ENCODE results near the gene CD22.
A peak's percentile ranks its signal among the peaks of the same experiment; 100 is the strongest.
"Not testable (repeated sequence)": the region's sequence is repeated elsewhere in the genome, so short reads cannot be mapped to it uniquely, and the experiment has no call there.

CD22 gene

DNA sequence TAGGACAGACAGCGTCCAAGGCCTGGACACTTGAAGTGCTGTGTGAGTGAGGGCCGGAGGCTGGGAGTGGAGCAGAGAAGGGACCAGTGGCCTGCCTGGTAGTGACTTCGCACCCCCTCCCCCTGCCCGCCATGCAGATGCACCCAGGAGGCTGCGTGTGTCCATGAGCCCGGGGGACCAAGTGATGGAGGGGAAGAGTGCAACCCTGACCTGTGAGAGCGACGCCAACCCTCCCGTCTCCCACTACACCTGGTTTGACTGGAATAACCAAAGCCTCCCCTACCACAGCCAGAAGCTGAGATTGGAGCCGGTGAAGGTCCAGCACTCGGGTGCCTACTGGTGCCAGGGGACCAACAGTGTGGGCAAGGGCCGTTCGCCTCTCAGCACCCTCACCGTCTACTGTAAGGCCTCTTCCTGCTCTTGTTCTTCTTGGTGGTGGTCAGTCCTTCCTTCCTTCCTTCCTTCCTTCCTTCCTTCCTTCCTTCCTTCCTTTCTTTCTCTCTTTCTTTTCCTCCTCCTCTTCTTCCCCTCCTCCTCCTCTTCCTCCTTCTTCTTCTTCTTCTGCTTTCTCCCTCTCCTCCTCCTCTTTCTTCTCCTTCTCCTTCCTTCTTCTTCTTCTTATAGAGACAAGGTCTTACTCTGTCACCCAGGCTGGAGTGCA, 12.7 kb downstream of the CD22 start:
- no peak for DNase-seq (ENCODE audit: low read depth in 2 of 2)

DNA sequence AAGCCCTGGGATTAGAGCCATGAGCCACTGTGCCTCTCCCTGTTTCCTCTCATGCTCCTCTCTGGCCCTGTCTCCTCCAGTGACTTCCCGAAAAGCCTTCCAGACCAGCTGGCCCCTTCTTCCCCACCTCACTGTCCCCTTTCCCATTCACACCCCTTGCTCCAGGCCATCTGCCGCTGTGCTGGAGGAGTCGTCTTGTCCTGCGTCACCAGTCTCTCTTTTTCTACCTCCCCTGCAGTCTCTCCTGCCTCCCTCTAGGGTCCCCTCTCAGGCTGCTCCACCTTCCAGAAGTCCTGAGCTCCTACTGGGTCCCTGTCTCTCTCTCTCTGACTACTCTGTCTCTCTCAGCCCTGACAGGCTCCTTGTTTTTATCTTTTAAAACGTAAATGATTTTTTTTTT, 13.4 kb downstream of the CD22 start:
- DNase-seq (ENCODE audit: low read depth in 2 of 2): no peak

DNA sequence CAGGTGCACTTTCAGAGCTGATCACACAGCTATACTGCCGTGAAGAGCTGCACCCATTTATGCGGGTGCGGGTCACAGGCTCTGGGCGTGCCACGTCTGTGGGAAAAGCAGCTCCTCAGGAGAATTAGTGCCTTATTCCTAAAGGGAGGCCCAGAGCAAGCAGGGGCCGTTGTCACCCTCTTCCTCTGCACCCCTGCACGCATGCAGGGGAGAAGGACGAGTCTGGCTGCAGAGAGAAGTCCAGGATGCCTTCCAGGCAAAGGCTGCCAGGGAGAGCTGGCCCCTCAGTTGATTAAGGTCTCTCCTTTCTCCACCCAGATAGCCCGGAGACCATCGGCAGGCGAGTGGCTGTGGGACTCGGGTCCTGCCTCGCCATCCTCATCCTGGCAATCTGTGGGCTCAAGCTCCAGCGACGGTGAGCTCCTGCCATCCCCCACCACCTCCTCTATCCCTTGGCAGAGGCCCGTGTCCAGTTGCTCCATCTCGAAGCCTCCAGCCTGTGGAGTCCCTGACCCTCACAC, 15.6 kb downstream of the CD22 start:
- DNase-seq (ENCODE audit: low read depth in 2 of 2): no peak

DNA sequence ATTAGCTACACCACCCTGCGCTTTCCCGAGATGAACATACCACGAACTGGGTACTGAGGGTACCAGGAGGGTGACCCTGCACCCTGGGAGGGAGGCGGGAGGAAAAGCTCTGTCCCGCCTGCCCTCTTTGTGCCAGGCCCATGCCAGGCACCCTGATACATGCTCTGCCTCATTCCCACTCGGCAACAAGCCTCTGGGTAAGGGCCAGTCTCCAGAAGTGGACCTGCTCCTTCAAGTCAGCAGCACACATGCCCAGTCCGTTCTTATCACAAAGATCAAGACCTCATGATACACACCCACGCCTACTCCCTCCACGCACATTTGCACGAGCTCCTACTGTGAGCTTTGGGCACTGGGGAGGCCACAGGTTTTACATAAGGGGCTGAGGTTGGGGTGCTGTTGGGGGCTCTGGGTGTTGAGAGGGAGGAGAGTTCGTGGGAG, 16.7 kb downstream of the CD22 start:
- no peak for DNase-seq (ENCODE audit: low read depth in 2 of 2)

DNA sequence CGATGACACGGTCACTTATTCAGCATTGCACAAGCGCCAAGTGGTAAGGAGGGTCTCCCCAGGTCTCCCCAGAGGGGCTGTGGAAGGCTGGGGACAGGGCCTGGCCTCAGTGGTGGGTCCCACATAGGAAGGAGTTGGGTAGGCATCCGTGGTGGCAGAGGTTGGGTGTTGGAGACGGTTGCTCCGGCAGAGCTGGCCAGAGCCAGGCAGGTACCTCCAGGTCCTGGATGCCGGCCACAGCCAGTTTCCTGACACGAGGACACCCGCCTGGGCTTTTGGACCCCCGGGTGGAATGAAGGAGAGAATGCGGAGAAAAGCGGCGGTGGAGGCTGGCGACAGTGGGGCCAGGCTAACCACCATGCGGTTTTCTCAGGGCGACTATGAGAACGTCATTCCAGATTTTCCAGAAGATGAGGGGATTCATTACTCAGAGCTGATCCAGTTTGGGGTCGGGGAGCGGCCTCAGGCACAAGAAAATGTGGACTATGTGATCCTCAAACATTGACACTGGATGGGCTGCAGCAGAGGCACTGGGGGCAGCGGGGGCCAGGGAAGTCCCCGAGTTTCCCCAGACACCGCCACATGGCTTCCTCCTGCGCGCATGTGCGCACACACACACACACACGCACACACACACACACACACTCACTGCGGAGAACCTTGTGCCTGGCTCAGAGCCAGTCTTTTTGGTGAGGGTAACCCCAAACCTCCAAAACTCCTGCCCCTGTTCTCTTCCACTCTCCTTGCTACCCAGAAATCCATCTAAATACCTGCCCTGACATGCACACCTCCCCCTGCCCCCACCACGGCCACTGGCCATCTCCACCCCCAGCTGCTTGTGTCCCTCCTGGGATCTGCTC, 17.4 kb downstream of the CD22 start:
- DNase-seq (ENCODE audit: low read depth in 2 of 2): peak; percentile 33 to 57

DNA sequence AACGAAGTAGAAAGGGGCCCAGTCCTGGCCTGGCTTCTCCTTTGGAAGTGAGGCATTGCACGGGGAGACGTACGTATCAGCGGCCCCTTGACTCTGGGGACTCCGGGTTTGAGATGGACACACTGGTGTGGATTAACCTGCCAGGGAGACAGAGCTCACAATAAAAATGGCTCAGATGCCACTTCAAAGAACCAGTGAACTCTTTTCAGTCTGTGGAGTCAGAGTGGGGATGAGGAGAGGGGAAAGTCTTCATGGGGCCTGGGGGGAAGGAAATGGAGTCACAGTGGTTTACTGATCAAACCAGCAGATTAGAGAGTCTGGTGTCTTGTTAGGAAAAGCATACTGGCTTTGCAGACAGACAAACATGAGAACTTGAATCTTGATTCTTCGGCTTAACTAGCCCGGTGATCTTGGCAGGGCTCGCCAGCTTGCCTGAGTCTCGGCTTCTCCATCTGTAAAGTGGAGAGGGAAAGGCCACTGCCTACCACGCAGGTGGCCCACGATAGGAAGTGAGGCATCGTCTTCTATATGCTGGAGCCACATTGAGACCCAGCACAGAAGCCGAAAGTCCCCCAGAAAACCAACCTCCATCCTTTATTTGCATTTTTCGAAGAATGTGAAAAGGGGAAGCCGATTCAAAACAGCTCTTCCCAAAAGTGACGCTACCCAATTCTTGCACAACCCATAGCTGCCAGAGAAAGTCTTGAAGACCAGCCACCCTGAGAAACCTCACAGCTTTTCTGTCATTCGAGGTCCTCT, 18.4 kb downstream of the CD22 start, which contains the start of gene FFAR1:
Gene FFAR1, plus strand, starts transcription at position 732 of the 759 bp plus-strand sequence. CDS start 3,650 bp downstream, outside the sequence.
- DNase-seq (ENCODE audit: low read depth in 2 of 2): no peak

DNA sequence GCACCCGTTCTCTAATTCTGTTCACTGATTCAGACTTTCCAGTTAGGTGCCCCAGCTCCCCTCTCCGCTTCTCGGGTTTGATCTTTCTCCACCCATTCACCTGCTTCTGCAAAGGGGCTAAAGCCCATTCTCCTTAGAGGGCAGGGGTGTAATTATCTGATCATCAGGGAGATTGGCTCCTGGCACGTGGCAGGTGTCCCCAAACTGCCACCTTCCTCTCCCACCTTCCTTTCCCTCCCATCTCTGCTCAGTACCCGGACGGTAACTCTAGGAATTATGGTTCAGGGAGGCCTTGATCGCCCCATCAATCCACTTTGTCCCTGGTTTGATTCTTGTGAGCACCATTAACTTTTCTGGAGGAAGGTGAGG, 18.9 kb downstream of the CD22 start:
- no peak for DNase-seq (ENCODE audit: low read depth in 2 of 2)

DNA sequence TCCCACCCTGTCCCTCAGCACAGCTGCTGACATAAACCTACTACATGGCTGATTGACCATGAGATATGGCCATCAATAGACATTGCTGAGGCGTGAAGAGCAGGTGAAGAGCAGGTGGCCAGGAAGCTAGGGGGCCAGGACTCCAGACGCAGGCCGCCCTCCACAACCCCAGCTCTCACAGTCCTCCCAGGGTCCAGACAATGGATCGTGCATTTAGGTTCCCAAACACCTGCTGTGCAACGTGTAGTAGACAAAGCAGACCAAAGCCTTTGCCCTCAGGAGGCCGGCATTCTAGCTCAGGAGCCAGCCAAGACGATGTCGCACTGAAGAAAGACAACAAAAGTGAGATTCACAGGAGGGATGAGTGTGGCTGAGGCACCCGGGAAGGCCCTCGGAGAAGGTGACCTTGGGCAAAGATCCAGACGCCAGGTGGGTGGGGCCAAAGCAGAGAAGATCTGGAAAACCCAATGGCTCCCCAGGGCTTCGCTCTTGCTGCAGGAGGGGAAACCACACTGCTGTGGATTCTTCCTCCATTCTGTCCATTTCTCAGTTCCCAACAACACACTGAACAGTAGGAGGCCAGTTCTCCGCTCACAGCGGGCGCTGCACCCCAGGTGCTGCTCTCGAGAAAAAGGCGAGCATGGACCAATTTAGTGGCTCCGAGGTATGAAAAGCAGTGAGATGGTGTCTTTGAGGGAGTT, 20.1 kb downstream of the CD22 start:
- no peak for DNase-seq (ENCODE audit: low read depth in 2 of 2)

DNA sequence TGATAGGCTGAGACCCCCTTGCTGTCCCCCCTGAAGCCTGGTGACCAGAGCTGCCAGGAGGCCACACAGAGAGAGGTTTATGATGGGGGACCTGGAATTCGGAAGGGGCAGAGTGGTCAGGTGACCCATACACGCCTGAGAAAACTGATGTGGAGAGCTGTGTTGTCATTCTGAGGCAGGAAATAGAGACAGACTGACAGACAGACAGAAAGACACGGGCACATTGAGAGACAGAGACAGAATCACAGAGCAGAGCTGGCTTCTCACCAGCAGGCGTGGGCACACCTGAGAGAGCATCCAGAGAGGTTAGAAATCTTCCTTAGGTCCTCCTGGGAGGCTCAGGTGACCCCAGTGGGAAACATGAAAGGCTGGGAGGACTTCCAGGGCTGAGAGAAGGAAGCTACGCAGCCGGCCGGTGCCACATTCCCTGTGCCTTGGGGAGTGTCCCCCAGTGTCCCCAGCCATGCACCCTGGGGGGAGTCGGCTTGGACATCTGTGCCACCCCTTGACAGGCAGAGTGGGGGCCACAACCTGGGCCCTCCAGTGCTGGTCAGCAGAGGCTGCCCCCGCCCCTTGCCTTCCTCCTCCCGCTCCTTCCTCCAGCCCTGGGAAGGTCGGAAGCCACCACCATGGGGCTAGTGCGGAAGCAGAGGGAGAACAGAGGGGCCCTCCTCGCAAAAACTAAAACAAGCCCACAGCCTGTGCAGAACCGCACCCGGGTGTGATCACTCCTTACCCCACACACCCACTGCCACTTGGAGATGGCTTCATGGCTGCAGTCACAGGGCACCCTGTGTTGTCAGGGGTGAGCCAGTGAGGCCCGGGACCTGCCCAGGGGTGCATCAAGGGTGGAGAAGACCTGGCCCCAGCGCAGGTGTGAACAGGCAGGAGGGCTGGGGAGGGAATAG, 20.9 kb downstream of the CD22 start:
- DNase-seq (ENCODE audit: low read depth in 2 of 2): no peak

DNA sequence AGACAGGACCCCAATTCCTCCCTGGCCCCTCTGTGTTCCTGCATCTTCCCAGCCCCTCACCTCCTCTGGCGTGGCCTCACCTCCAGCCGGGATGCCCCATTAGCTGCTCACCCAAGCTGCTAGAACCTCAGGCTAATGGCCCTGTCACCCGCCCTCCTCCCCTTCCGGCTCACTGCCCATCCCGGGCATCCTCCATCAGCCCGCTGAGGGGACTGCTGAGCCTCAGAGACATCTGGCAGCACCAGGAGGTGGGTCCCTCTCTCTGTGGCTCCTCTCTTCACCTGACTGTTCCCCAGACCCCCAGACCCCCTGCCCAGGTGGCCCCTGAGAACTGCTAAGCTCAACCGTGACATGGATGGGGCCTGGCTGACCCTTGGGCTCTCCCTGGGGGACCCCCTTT, 21.6 kb downstream of the CD22 start:
- no peak for DNase-seq (ENCODE audit: low read depth in 2 of 2)

DNA sequence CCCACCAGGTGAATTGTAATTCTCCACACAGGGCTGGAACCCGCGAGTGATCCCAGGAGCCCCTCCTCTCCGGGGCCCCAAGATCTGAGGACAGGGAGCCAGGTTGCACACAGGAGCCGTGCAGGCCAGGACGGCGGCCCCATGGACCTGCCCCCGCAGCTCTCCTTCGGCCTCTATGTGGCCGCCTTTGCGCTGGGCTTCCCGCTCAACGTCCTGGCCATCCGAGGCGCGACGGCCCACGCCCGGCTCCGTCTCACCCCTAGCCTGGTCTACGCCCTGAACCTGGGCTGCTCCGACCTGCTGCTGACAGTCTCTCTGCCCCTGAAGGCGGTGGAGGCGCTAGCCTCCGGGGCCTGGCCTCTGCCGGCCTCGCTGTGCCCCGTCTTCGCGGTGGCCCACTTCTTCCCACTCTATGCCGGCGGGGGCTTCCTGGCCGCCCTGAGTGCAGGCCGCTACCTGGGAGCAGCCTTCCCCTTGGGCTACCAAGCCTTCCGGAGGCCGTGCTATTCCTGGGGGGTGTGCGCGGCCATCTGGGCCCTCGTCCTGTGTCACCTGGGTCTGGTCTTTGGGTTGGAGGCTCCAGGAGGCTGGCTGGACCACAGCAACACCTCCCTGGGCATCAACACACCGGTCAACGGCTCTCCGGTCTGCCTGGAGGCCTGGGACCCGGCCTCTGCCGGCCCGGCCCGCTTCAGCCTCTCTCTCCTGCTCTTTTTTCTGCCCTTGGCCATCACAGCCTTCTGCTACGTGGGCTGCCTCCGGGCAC, 22.6 kb downstream of the CD22 start:
- DNase-seq (ENCODE audit: low read depth in 2 of 2): no peak

DNA sequence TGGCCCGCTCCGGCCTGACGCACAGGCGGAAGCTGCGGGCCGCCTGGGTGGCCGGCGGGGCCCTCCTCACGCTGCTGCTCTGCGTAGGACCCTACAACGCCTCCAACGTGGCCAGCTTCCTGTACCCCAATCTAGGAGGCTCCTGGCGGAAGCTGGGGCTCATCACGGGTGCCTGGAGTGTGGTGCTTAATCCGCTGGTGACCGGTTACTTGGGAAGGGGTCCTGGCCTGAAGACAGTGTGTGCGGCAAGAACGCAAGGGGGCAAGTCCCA, 23.1 kb downstream of the CD22 start:
- no peak for DNase-seq (ENCODE audit: low read depth in 2 of 2)

DNA sequence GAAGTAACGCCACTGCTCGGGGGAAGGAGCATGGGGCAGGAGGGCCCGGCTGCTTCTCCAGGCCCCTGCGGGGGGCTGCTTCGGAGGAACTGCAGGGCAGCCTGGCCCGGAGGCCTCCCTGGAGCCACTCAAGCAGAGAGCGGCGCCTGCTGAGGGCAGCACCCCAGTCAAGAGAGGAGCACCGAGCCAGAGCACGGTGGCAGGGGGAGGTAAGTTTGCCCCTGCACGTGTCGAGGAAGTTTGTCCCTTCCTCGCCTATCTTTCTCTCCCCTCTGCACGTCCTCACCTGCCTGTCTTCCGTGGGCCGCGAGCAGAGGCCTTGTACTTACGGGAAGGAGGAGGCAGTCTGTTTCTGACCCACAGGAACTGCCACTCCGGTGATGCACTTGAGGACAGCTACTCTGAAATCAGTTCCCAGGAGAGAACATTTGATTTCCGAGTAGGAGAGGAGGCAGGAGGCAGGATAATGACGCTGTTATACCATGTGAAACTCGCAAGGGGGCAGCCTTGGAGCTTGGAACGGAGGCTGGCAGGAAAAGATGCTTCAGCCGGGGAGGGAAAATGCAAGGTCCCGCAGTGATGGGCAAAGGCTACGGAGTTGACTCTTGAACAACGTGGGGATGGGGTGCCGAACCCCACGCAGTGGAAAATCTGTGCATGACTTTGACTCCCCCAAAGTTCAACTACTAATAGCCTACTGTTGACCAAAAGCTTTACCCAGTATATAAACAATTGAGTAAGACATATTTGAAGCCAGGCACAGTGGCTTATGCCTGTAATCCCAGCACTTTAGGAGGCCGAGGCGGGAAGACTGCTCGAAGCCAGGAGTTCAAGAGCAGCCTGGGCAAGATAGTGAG, 23.7 kb downstream of the CD22 start:
- DNase-seq (ENCODE audit: low read depth in 2 of 2): peak; percentile 32 to 47

DNA sequence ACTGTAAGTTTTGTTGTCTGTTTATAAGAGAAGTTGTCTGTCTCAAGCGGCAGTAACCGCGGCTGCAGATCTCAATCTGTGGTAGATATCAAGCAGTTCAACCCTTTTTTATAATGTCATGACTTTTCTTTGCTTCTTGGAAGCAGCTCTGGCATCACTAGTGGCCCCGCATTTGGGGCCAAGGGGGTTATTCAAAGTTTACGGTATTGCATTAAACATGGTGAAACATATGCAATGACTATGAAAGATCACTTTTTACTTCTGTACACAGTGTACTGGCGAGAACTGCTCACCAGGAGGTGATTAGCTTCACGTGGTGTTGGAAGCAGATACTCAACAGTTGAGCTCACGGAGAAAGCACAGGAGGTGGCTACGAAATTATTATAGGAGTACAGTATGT, 24.6 kb downstream of the CD22 start:
- DNase-seq (ENCODE audit: low read depth in 2 of 2): no peak

DNA sequence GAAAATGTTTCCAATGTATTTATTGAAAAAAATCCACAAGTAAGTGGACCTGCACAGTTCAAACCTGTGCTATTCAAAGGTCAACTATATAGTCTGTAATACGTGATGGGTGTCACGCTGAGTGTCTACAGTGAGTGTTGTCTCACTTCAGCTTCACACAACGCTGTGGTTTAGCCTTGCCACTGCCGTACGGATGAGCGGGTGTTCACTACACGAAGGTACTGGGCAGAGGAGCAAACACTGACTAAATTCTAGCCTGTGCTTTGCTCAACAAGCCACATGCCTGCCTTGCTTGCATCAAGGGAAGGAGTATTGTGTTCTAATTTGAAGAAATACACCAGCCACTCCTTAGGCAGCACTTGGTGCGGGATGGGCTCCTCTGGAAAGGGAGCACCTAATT, 25.9 kb downstream of the CD22 start:
- no peak for DNase-seq (ENCODE audit: low read depth in 2 of 2)

DNA sequence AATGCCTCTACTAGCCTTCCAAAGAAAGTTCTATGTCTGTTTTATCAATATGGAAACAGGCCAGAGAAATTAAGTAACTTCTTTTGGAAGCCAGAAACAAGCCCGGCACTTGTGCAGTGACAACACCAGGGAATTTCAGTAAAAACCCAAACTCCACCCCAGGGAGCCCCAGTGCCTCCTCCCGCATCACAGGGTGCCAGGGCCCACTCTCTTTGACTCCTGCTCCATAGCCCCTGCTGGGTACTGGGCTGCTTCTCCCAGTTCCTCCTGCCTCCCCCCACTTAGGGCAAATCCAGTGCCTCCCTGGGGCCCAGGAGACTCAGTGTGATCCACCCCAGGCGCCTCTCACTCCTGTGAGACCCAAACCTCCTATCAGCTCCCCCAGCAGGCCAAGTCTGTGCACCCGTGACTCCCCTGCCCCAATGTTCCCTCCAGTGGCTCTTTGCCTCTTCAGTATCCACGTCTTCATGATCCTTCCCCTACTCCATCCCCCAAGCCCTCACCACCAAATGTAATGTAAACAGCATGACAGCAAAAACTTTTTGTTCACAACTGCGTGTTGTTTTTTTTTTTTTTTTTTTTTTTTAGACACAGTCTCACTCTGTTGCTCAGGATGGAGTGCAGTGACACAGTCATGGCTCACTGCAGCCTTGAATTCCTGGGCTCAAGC, 26.9 kb downstream of the CD22 start:
- no peak for DNase-seq (ENCODE audit: low read depth in 2 of 2)

DNA sequence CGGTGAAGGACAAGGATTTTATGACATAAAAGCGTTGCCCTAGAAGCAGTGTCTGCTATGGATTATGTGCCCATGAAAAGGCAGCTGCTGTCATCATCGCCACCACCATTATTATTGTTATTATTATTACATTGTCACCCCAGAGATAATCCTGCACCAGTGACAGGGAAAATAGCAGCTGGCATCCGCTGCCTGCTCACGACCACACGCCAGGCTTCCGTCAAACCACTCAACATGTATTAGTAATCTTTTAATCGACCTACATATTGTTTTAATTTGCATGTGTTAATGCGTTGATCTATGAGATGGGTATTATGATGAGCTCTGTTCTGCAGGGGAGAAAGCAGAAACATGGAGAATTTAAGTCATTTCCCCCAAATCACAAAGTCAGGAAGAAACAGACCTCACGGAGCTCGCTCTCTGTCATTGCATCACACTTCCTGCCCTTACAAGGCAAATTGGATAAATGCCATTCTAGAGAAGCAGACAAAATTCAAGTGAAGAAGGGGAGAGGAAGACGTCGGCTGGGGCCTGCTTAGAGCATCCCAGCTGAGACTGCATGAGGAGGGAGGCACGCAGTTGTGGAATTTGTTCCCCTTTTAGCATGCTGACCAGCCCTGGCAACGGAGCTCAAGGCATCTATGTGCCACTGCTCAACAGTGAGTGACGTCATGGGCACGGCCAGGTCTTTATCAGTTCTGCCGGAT, 29.0 kb downstream of the CD22 start, which contains the start of gene FFAR3:
Gene FFAR3, plus strand, starts transcription at position 594 of the 707 bp plus-strand sequence. CDS start 431 bp downstream, outside the sequence.
- no peak for DNase-seq (ENCODE audit: low read depth in 2 of 2)

DNA sequence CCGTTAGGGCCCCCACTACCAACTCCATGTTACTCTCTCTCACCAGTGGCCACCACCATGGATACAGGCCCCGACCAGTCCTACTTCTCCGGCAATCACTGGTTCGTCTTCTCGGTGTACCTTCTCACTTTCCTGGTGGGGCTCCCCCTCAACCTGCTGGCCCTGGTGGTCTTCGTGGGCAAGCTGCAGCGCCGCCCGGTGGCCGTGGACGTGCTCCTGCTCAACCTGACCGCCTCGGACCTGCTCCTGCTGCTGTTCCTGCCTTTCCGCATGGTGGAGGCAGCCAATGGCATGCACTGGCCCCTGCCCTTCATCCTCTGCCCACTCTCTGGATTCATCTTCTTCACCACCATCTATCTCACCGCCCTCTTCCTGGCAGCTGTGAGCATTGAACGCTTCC, 29.8 kb downstream of the CD22 start:
- not testable (repeated sequence) for DNase-seq (ENCODE audit: low read depth in 2 of 2)
